HepG2 (cell line): ENCODE results near the gene ALDOA. TPM values are rescaled to one million over a fixed set of nuclear protein-coding genes. Genes with fewer than 3 reads are reported as not detected.

ENCODE experiments used
- ADNP ChIP-seq: sonication (generic); formaldehyde crosslinking; IDR thresholded peaks from 2 replicates; pipeline ENCODE4 v1.4.0; 2020; ENCODE audit warnings: missing genetic modification reagents
- ARID5B ChIP-seq: IDR thresholded peaks from 2 replicates; pipeline ENCODE4 v1.4.0; 2020; ENCODE audit warnings: mild to moderate bottlenecking, missing genetic modification reagents
- ARNTL ChIP-seq: sonication (generic); formaldehyde crosslinking; IDR thresholded peaks from 2 replicates; pipeline ENCODE4 v1.4.0; 2020; ENCODE audit warnings: mild to moderate bottlenecking, missing genetic modification reagents
- ATF4 ChIP-seq, 2 experiments: fragments of 450-650 bp in 1 of 2; sonication (generic) in 1 of 2; formaldehyde crosslinking; IDR thresholded peaks; 2 replicates each; pipeline versions ENCODE4 v1.5.0 to v1.8.0; 2020 to 2022; ENCODE audit warnings: mild to moderate bottlenecking in 1 of 2, missing genetic modification reagents in 1 of 2
- ATM ChIP-seq: fragments of 450-650 bp; IDR thresholded peaks from 2 replicates; pipeline ENCODE4 v1.7.1; 2017; ENCODE audit warnings: mild to moderate bottlenecking, borderline replicate concordance
- CCDC6 ChIP-seq: sonication (generic); formaldehyde crosslinking; IDR thresholded peaks from 2 replicates; pipeline ENCODE4 v1.8.1; 2022; ENCODE audit warnings: mild to moderate bottlenecking, missing genetic modification reagents, moderate library complexity
- CEBPZ ChIP-seq: IDR thresholded peaks from 2 replicates; pipeline ENCODE4 v1.6.1; 2012; ENCODE audit warnings: low read length, improper control_type of control experiment
- EEA1 ChIP-seq: sonication (generic); formaldehyde crosslinking; IDR thresholded peaks from 2 replicates; pipeline ENCODE4 v1.5.1; 2020; ENCODE audit warnings: mild to moderate bottlenecking, missing genetic modification reagents, borderline replicate concordance
- FOXA1 ChIP-seq, 2 experiments: fragments of 450-650 bp in 1 of 2; sonication (generic) in 1 of 2; formaldehyde crosslinking in 1 of 2; IDR thresholded peaks; 2 replicates each; pipeline versions ENCODE4 v1.4.0 to v1.6.1; 2016 to 2020; ENCODE audit warnings: missing genetic modification reagents in 1 of 2
- GPN1 ChIP-seq: sonication (generic); formaldehyde crosslinking; IDR thresholded peaks from 2 replicates; pipeline ENCODE4 v1.5.1; 2020; ENCODE audit warnings: missing genetic modification reagents, borderline replicate concordance
- SOX6 ChIP-seq, 2 experiments: fragments of 450-650 bp in 1 of 2; sonication (generic) in 1 of 2; formaldehyde crosslinking in 1 of 2; IDR thresholded peaks; 2 replicates each; pipeline versions ENCODE4 v1.4.0 to v1.6.1; 2017 to 2020; ENCODE audit warnings: antibody characterized with exemption in 1 of 2, mild to moderate bottlenecking in 1 of 2, missing genetic modification reagents in 1 of 2
- SP4 ChIP-seq: sonication (generic); formaldehyde crosslinking; IDR thresholded peaks from 2 replicates; pipeline ENCODE4 v1.8.1; 2023; ENCODE audit warnings: mild to moderate bottlenecking, missing genetic modification reagents
- ZBTB1 ChIP-seq: sonication (generic); formaldehyde crosslinking; IDR thresholded peaks from 2 replicates; pipeline ENCODE4 v1.4.0; 2020; ENCODE audit warnings: missing genetic modification reagents, borderline replicate concordance
- ZNF20 ChIP-seq: sonication (generic); formaldehyde crosslinking; IDR thresholded peaks from 2 replicates; pipeline ENCODE4 v1.4.0; 2020; ENCODE audit warnings: mild to moderate bottlenecking, moderate library complexity, missing genetic modification reagents
- ZNF33B ChIP-seq: sonication (generic); formaldehyde crosslinking; IDR thresholded peaks from 2 replicates; pipeline ENCODE4 v1.5.1; 2020; ENCODE audit warnings: mild to moderate bottlenecking, missing genetic modification reagents
- ZNF512B ChIP-seq: sonication (generic); formaldehyde crosslinking; IDR thresholded peaks from 2 replicates; pipeline ENCODE4 v1.5.1; 2020; ENCODE audit warnings: missing genetic modification reagents, mild to moderate bottlenecking, borderline replicate concordance
- ZNF567 ChIP-seq: sonication (generic); formaldehyde crosslinking; IDR thresholded peaks from 2 replicates; pipeline ENCODE4 v1.8.1; 2023; ENCODE audit warnings: mild to moderate bottlenecking, missing genetic modification reagents, borderline replicate concordance
- ZNF660 ChIP-seq: sonication (generic); formaldehyde crosslinking; IDR thresholded peaks from 2 replicates; pipeline ENCODE4 v1.5.1; 2020; ENCODE audit warnings: mild to moderate bottlenecking, low read depth, missing genetic modification reagents, borderline replicate concordance
- polyA plus RNA-seq, 8 experiments: library from polyadenylated mRNA; depleted of rRNA in 3 of 8; stranded (reverse) in 7 of 8; unstranded in 1 of 8; fragments of >200 nt; fragmentation: Illumina TruSeq in 4 of 8; extraction: Trizol in 4 of 8; gene quantifications; 2 replicates each; pipeline versions ENCODE4 v1.2.1 to v1.2.3, GENCODE V29; 2011 to 2016; ENCODE audit warnings: low read depth in 4 of 8, missing spikeins in 1 of 8, mixed read lengths in 1 of 8; ENCODE audit not compliant: insufficient read depth in 1 of 8
- total RNA-seq, 5 experiments: library from RNA; depleted of rRNA; stranded (reverse); fragments of >200 nt; fragmentation: Illumina TruSeq; extraction: Trizol; gene quantifications; 2 replicates each; pipeline ENCODE4 v1.2.3, GENCODE V29; 2016; ENCODE audit warnings: low read depth in 1 of 5

The ALDOA gene
- total and polyA plus RNA-seq, 2 of the 13 experiments (the other 11 are each of a cell fraction or from before 2014, with no cell fraction given): 925 to 1,884 TPM

GRCh38 chr16:30028438-30029076 is 37.0 kb upstream of the ALDOA start (continued):
- TF ChIP-seq ZNF512B (CRISPR knock-in tag): no peak
- no peak for TF ChIP-seq ZNF20 (CRISPR knock-in tag)
- TF ChIP-seq ARNTL (CRISPR knock-in tag): no peak
- no peak for TF ChIP-seq FOXA1 (IDR thresholded peaks at IDR 0.05)
- TF ChIP-seq FOXA1 (CRISPR knock-in tag; IDR thresholded peaks at IDR 0.05): no peak
- no peak for TF ChIP-seq SOX6 (IDR thresholded peaks at IDR 0.05)
- no peak for TF ChIP-seq SOX6 (CRISPR knock-in tag; IDR thresholded peaks at IDR 0.05)
- TF ChIP-seq CCDC6 (CRISPR knock-in tag): no peak
- TF ChIP-seq ATF4 (CRISPR knock-in tag; IDR thresholded peaks at IDR 0.05): no peak
- TF ChIP-seq GPN1 (CRISPR knock-in tag): 0 out of 2 replicates have a peak, but pooled peaks have one; percentile 81
- TF ChIP-seq ZNF567 (CRISPR knock-in tag): no peak
- no peak for TF ChIP-seq ZNF660
- no peak for TF ChIP-seq CEBPZ
- no peak for TF ChIP-seq ADNP (CRISPR knock-in tag)
- 0 out of 2 replicates have a peak, but pooled peaks have one; percentile 47 for TF ChIP-seq EEA1 (CRISPR knock-in tag)
- TF ChIP-seq ZBTB1 (CRISPR knock-in tag): no peak
- TF ChIP-seq ATM: no peak
- no peak for TF ChIP-seq ZNF33B (CRISPR knock-in tag)
- TF ChIP-seq ARID5B: no peak
- TF ChIP-seq SP4 (CRISPR knock-in tag): 0 out of 2 replicates have a peak, but pooled peaks have one; percentile 15
